Mesenchymal stem cell (in vitro differentiated cells and primary cell): ENCODE results near the gene ARHGAP18.

Source experiments
- DNase-seq: peaks from one replicate; pipeline ENCODE4 v3.0.0-alpha.2; 2013
- H2AFZ ChIP-seq: one replicate; pipeline ENCODE4 v1.6.1; 2013; ENCODE audit warnings: low read depth, mild to moderate bottlenecking, control low read depth, inconsistent platforms, low read length, moderate library complexity
- H2AK5ac ChIP-seq: 2 replicates; pipeline ENCODE4 v1.6.1; 2013; ENCODE audit warnings: low read length, moderate library complexity, mild to moderate bottlenecking, inconsistent platforms; ENCODE audit not compliant: severe bottlenecking
- H2BK120ac ChIP-seq: one replicate; pipeline ENCODE4 v1.6.1; 2013; ENCODE audit warnings: low read depth, mild to moderate bottlenecking, inconsistent platforms, low read length, moderate library complexity
- H2BK12ac ChIP-seq, 2 experiments: one replicate each; pipeline ENCODE4 v1.6.1; 2013; ENCODE audit warnings: inconsistent platforms in 2 of 2, low read length in 2 of 2, mild to moderate bottlenecking in 2 of 2, moderate library complexity in 2 of 2, control low read depth in 1 of 2
- H2BK15ac ChIP-seq: one replicate; pipeline ENCODE4 v1.6.1; 2013; ENCODE audit warnings: mild to moderate bottlenecking, low read depth, inconsistent platforms; ENCODE audit not compliant: poor library complexity, severe bottlenecking
- H2BK5ac ChIP-seq: 2 replicates; pipeline ENCODE4 v1.6.1; 2013; ENCODE audit warnings: low read depth, mild to moderate bottlenecking, low read length, control low read depth, inconsistent platforms; ENCODE audit not compliant: poor library complexity, severe bottlenecking
- H3K14ac ChIP-seq, 2 experiments: one replicate each; pipeline ENCODE4 v1.6.1; 2013; ENCODE audit warnings: inconsistent platforms in 2 of 2, low read length in 2 of 2, control low read depth in 1 of 2, mild to moderate bottlenecking in 1 of 2, moderate library complexity in 1 of 2
- H3K18ac ChIP-seq, 2 experiments: one replicate each; pipeline ENCODE4 v1.6.1; 2013; ENCODE audit warnings: inconsistent platforms in 2 of 2, low read length in 2 of 2, control low read depth in 1 of 2, low read depth in 1 of 2, mild to moderate bottlenecking in 1 of 2
- H3K23ac ChIP-seq, 2 experiments: one replicate each; pipeline ENCODE4 v1.6.1; 2013; ENCODE audit warnings: inconsistent platforms in 2 of 2, low read length in 2 of 2, mild to moderate bottlenecking in 2 of 2, moderate library complexity in 2 of 2, control low read depth in 1 of 2
- H3K27ac ChIP-seq: 2 replicates; pipeline ENCODE4 v1.5.1; 2013; ENCODE audit warnings: mild to moderate bottlenecking, moderate library complexity, low read length, control low read depth, inconsistent platforms; ENCODE audit not compliant: poor library complexity, severe bottlenecking
- H3K27me3 ChIP-seq, 2 experiments: 2 replicates each; pipeline versions ENCODE4 v1.6.1 to v1.7.0; 2013; ENCODE audit warnings: low read length in 2 of 2, mild to moderate bottlenecking in 2 of 2, moderate library complexity in 2 of 2, control low read depth in 1 of 2, inconsistent platforms in 1 of 2; ENCODE audit not compliant: control insufficient read depth in 1 of 2, insufficient read depth in 1 of 2
- H3K36me3 ChIP-seq, 2 experiments: 2 replicates each; pipeline versions ENCODE4 v1.6.1 to v1.7.0; 2013; ENCODE audit warnings: low read length in 2 of 2, control low read depth in 1 of 2, inconsistent platforms in 1 of 2, low read depth in 1 of 2, mild to moderate bottlenecking in 1 of 2; ENCODE audit not compliant: insufficient read depth in 2 of 2, control insufficient read depth in 1 of 2
- H3K4ac ChIP-seq, 2 experiments: one replicate each; pipeline ENCODE4 v1.6.1; 2013; ENCODE audit warnings: inconsistent platforms in 2 of 2, low read length in 2 of 2, mild to moderate bottlenecking in 2 of 2, moderate library complexity in 2 of 2, control low read depth in 1 of 2, low read depth in 1 of 2
- H3K4me1 ChIP-seq: 2 replicates; pipeline ENCODE4 v1.6.1; 2013; ENCODE audit warnings: low read depth, low read length, control low read depth; ENCODE audit not compliant: control insufficient read depth, insufficient read depth
- H3K4me2 ChIP-seq: 2 replicates; pipeline ENCODE4 v1.6.1; 2013; ENCODE audit warnings: low read length, mild to moderate bottlenecking, inconsistent platforms; ENCODE audit not compliant: poor library complexity, severe bottlenecking
- H3K4me3 ChIP-seq, 2 experiments: 2 replicates each; pipeline versions ENCODE4 v1.5.1 to v1.7.0; 2013; ENCODE audit warnings: low read length in 2 of 2, mild to moderate bottlenecking in 2 of 2, control low read depth in 1 of 2, low read depth in 1 of 2; ENCODE audit not compliant: insufficient read depth in 1 of 2
- H3K79me1 ChIP-seq: replicated peaks from 2 replicates; pipeline ENCODE4 v1.6.1; 2013; ENCODE audit warnings: mild to moderate bottlenecking, control low read depth, low read length, inconsistent platforms; ENCODE audit not compliant: poor library complexity, severe bottlenecking
- H3K9ac ChIP-seq: 2 replicates; pipeline ENCODE4 v1.7.0; 2013; ENCODE audit warnings: mild to moderate bottlenecking, low read length, moderate library complexity
- H3K9me3 ChIP-seq: 2 replicates; pipeline ENCODE4 v1.7.0; 2013; ENCODE audit warnings: mild to moderate bottlenecking, low read length; ENCODE audit not compliant: control insufficient read depth
- H4K8ac ChIP-seq: one replicate; pipeline ENCODE4 v1.6.1; 2013; ENCODE audit warnings: inconsistent platforms, mild to moderate bottlenecking, low read length, moderate library complexity
- H4K91ac ChIP-seq: one replicate; pipeline ENCODE4 v1.6.1; 2013; ENCODE audit warnings: mild to moderate bottlenecking, low read length, inconsistent platforms
- WGBS: methylation state at CpG from one replicate; pipeline ENCODE4 v1.1.7; 2013; ENCODE audit warnings: mixed read lengths; 5-methylcytosine and 5-hydroxymethylcytosine counted together

ARHGAP18 gene

GRCh38 chr6:129615020-129615419, 95.0 kb downstream of the ARHGAP18 start:
- H3K23ac ChIP-seq = no peak overlapping the region
- H3K27ac ChIP-seq = no peak overlapping the region
- WGBS = 100% methylated on average over 1 of the region's 1 CpG

GRCh38 chr6:129614464-129614863, 95.5 kb downstream of the ARHGAP18 start:
- Histone ChIP-seq H3K4ac (no peak overlapping the region), H2BK5ac (no peak overlapping the region), H2BK120ac (no peak overlapping the region), H4K8ac (no peak overlapping the region), H3K14ac (no peak overlapping the region), H3K4me2 (no peak overlapping the region), H3K27me3 (no peaks in the 10 kb centered on the region), H3K18ac (no peak overlapping the region), H2BK15ac (no peak overlapping the region), H3K23ac (no peak overlapping the region), H3K9me3 (no peaks in the 10 kb centered on the region), H3K4me1 (peaks cover 2% of the 10 kb centered on the region), H2BK12ac (no peak overlapping the region), H2AFZ (no peak overlapping the region), H3K4me3 (no peak overlapping the region), H3K36me3 (peaks cover 13 to 53% of the 10 kb centered on the region in 2 experiments), H3K27ac (no peak overlapping the region), H3K79me1 (peaks cover 19% of the 10 kb centered on the region), H3K9ac (no peak overlapping the region), H4K91ac (no peak overlapping the region), H2AK5ac (no peak overlapping the region)
- over 99% methylated on average over 3 of the region's 3 CpGs for WGBS
- no peak for DNase-seq

More at GRCh38 chr6:129615020-129615419, 95.0 kb downstream of the ARHGAP18 start:
- Histone ChIP-seq H3K27me3 (no peaks in the 10 kb centered on the region), H2BK120ac (no peak overlapping the region), H3K18ac (no peak overlapping the region), H3K9ac (no peak overlapping the region), H3K36me3 (peaks cover 13 to 52% of the 10 kb centered on the region in 2 experiments), H3K4me2 (no peak overlapping the region), H3K14ac (no peak overlapping the region), H2BK5ac (no peak overlapping the region), H2BK15ac (no peak overlapping the region), H2AK5ac (no peak overlapping the region), H3K79me1 (peaks cover 14% of the 10 kb centered on the region), H3K4me3 (no peak overlapping the region), H2AFZ (no peak overlapping the region), H4K8ac (no peak overlapping the region), H3K4me1 (peaks cover 2% of the 10 kb centered on the region), H3K4ac (no peak overlapping the region), H3K9me3 (no peaks in the 10 kb centered on the region), H4K91ac (no peak overlapping the region), H2BK12ac (no peak overlapping the region)
- DNase-seq = no peak

- H3K9ac ChIP-seq = no peak overlapping the region
- no peaks in the 10 kb centered on the region for H3K9me3 ChIP-seq
Measured at GRCh38 chr6:129612440-129612839, 97.5 kb downstream of the ARHGAP18 start.

GRCh38 chr6:129609635-129610034, 100.3 kb downstream of the ARHGAP18 start:
- no peak overlapping the region for H2BK15ac ChIP-seq
- H3K36me3 ChIP-seq = peaks cover 10 to 43% of the 10 kb centered on the region in 2 experiments

More at GRCh38 chr6:129612440-129612839, 97.5 kb downstream of the ARHGAP18 start:
- H3K79me1 ChIP-seq = peaks cover 19% of the 10 kb centered on the region
- H2BK15ac ChIP-seq = no peak overlapping the region
- no peaks in the 10 kb centered on the region for H3K27me3 ChIP-seq
- no peak overlapping the region for H3K4me2 ChIP-seq
- no peak overlapping the region for H2AFZ ChIP-seq
- H2BK5ac ChIP-seq = no peak overlapping the region
- H3K36me3 ChIP-seq = peaks cover 13 to 47% of the 10 kb centered on the region in 2 experiments
- no peak overlapping the region for H4K91ac ChIP-seq
- DNase-seq = no peak
- no peak overlapping the region for H3K4me3 ChIP-seq
- H3K18ac ChIP-seq = no peak overlapping the region
- no peak overlapping the region for H3K23ac ChIP-seq
- peak overlapping the region; percentile 67 for H3K27ac ChIP-seq
- no peak overlapping the region for H3K4ac ChIP-seq
- H2BK120ac ChIP-seq = no peak overlapping the region
- no peak overlapping the region for H2BK12ac ChIP-seq
- no peak overlapping the region for H3K14ac ChIP-seq
- no peak overlapping the region for H4K8ac ChIP-seq
- H2AK5ac ChIP-seq = no peak overlapping the region
- H3K4me1 ChIP-seq = peaks cover 4% of the 10 kb centered on the region

More at GRCh38 chr6:129609635-129610034, 100.3 kb downstream of the ARHGAP18 start:
- H3K14ac ChIP-seq = no peak overlapping the region
- H2AFZ ChIP-seq = no peak overlapping the region
- no peak overlapping the region for H4K91ac ChIP-seq
- no peak overlapping the region for H2BK5ac ChIP-seq
- no peak overlapping the region for H2BK120ac ChIP-seq
- no peak overlapping the region for H2BK12ac ChIP-seq
- H3K4me2 ChIP-seq = no peak overlapping the region
- WGBS = no CpG with 5 or more reads among the region's 4 CpGs
- no peak overlapping the region for H4K8ac ChIP-seq
- H3K27ac ChIP-seq = no peak overlapping the region
- H3K9ac ChIP-seq = no peak overlapping the region
- H3K27me3 ChIP-seq = no peaks in the 10 kb centered on the region
- no peak overlapping the region for H3K4me3 ChIP-seq
- no peak for DNase-seq
- no peak overlapping the region for H3K4ac ChIP-seq
- peaks cover 19% of the 10 kb centered on the region for H3K79me1 ChIP-seq
- H3K4me1 ChIP-seq = peaks cover 4% of the 10 kb centered on the region
- H3K18ac ChIP-seq = no peak overlapping the region
- H3K9me3 ChIP-seq = no peaks in the 10 kb centered on the region
- H2AK5ac ChIP-seq = no peak overlapping the region
- no peak overlapping the region for H3K23ac ChIP-seq
